Measurements from ENCODE around the gene LAMA4. TPM values are rescaled to one million over a fixed set of nuclear protein-coding genes. Genes with fewer than 3 reads are reported as not detected.

The LAMA4 gene
- total RNA-seq, 2 donors from 2014 or later: 0.14 TPM; not detected in 1

- H3K9me3 Mint-ChIP-seq: no peaks in the 10 kb centered on the region
- peak; percentile 73 to 90 for ATAC-seq (replicated peaks in 1 of 2)
- no peaks in the 10 kb centered on the region for H3K36me3 Mint-ChIP-seq (ENCODE audit: insufficient read depth in 2 of 2)
- peak overlapping the region; percentile 78 for H3K27ac Mint-ChIP-seq
- peaks cover 12% of the 10 kb centered on the region for H3K27me3 Mint-ChIP-seq (ENCODE audit: low read depth)
- DNase-seq: no peak
- H3K4me3 Mint-ChIP-seq: peak overlapping the region; percentile 61 to 72
- H3K4me1 Mint-ChIP-seq (ENCODE audit: low read depth): peaks cover 40% of the 10 kb centered on the region
These were observed 100.3 kb downstream of the LAMA4 start for GRCh38 chr6:112153926-112154607.

DNA sequence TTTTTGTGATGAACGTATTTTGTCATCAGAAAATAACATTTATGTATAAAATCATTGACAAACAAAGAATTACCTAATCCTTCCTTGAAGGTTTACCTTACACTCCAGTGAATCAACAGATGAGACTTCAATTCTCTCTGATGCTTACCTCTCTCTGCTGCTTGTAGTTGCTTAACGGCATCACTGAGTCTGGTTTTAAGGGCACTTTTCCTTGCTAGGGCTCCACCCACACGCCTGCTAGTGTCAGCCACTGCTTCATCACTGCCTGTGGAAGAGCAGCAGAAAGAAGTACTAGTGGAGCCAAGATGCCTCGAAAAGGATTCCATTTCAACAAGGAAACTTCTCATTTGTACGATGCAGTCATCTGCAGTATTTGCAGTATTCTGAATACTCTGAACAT is 104.0 kb downstream of the LAMA4 start:
- Mint-ChIP-seq H3K9me3 (no peaks in the 10 kb centered on the region), H3K4me1 (ENCODE audit: low read depth) (peaks cover 32% of the 10 kb centered on the region), H3K27me3 (ENCODE audit: low read depth) (peaks cover 12% of the 10 kb centered on the region), H3K27ac (no peak overlapping the region), H3K4me3 (no peak overlapping the region), H3K36me3 (ENCODE audit: insufficient read depth in 2 of 2) (no peaks in the 10 kb centered on the region)
- no peak for ATAC-seq (replicated peaks in 1 of 2)
- DNase-seq: no peak

DNA sequence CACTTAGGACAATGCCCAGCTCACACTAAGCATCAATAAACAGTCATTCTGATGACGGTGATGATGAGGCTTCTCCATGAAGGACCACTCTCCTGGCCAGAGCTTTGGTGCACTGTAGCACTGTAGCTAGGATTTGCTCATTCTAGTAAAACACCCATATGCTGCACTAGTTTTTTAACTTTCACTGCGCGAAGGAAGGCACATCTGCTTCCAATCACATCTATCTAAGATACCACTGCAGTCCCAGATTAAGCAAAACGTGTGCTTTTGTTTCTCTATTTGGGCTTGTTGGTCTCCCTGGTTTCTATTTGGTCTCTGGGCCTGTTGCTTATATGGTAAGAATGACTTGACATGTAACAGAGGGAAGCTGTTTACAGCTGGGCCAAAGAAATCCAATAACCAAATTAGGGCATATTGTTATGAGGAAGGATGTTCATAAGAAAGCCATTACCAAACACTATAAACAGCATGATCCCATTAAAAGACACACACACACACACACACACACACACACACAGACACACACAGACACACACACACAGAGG is 104.6 kb downstream of the LAMA4 start:
- Mint-ChIP-seq H3K9me3 (no peaks in the 10 kb centered on the region), H3K27ac (no peak overlapping the region), H3K4me1 (ENCODE audit: low read depth) (peaks cover 28% of the 10 kb centered on the region), H3K4me3 (no peak overlapping the region), H3K36me3 (ENCODE audit: insufficient read depth in 2 of 2) (no peaks in the 10 kb centered on the region), H3K27me3 (ENCODE audit: low read depth) (peaks cover 12% of the 10 kb centered on the region)
- ATAC-seq (replicated peaks in 1 of 2): no peak
- no peak for DNase-seq

DNA sequence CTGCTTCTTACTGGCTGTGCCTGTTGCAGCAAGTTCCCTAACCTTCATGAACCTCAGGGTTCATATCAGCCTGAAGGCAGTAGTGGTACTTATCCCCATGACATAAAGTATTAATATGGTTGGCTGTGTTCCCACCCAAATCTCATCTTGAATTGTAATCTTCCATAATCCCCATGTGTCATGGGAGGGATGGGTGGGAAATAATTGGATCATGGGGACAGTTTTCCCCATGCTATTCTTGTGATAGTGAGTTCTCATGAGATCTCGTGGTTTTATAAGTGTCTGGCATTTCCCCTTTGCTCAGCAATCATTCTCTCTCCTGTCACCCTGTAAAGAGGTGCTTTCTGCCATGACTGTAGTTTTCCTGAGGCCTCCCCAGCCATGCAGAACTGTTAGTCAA is 105.1 kb downstream of the LAMA4 start:
- Mint-ChIP-seq H3K4me3 (no peak overlapping the region), H3K4me1 (ENCODE audit: low read depth) (peaks cover 22% of the 10 kb centered on the region), H3K36me3 (ENCODE audit: insufficient read depth in 2 of 2) (no peaks in the 10 kb centered on the region), H3K27me3 (ENCODE audit: low read depth) (peaks cover 12% of the 10 kb centered on the region), H3K27ac (no peak overlapping the region), H3K9me3 (no peaks in the 10 kb centered on the region)
- no peak for DNase-seq
- no peak for ATAC-seq (replicated peaks in 1 of 2)

DNA sequence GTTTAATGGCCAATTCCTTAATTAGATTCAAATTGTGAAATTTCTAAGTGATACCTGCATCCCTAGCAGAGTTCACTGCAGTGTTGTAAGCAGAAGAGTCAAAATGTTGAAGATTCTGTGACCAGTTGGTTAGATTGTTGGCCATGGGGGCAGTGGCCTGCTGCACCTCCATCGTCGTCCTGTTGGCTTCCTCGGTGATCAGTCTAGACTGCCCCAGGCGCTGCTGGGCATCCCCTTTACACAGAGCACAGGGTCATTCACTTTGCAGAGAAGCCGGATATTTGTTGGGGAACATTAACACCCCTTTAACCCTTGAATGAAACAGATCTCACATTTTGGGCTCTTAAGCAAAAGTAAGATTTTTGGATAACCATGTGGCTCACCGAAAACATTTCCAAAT is 106.3 kb downstream of the LAMA4 start:
- DNase-seq: no peak
- Mint-ChIP-seq H3K9me3 (no peaks in the 10 kb centered on the region), H3K27me3 (ENCODE audit: low read depth) (peaks cover 9% of the 10 kb centered on the region), H3K36me3 (ENCODE audit: insufficient read depth in 2 of 2) (no peaks in the 10 kb centered on the region), H3K4me1 (ENCODE audit: low read depth) (peaks cover 15% of the 10 kb centered on the region), H3K4me3 (no peak overlapping the region), H3K27ac (no peak overlapping the region)
- ATAC-seq (replicated peaks in 1 of 2): no peak

- Mint-ChIP-seq H3K9me3 (no peaks in the 10 kb centered on the region), H3K27me3 (ENCODE audit: low read depth) (peaks cover 4% of the 10 kb centered on the region), H3K36me3 (ENCODE audit: insufficient read depth in 2 of 2) (no peaks in the 10 kb centered on the region), H3K4me3 (no peak overlapping the region), H3K27ac (no peak overlapping the region), H3K4me1 (ENCODE audit: low read depth) (peaks cover 16% of the 10 kb centered on the region)
- no peak for DNase-seq
- ATAC-seq (replicated peaks in 1 of 2): no peak
These were observed 109.2 kb downstream of the LAMA4 start for GRCh38 chr6:112145080-112145573.

DNA sequence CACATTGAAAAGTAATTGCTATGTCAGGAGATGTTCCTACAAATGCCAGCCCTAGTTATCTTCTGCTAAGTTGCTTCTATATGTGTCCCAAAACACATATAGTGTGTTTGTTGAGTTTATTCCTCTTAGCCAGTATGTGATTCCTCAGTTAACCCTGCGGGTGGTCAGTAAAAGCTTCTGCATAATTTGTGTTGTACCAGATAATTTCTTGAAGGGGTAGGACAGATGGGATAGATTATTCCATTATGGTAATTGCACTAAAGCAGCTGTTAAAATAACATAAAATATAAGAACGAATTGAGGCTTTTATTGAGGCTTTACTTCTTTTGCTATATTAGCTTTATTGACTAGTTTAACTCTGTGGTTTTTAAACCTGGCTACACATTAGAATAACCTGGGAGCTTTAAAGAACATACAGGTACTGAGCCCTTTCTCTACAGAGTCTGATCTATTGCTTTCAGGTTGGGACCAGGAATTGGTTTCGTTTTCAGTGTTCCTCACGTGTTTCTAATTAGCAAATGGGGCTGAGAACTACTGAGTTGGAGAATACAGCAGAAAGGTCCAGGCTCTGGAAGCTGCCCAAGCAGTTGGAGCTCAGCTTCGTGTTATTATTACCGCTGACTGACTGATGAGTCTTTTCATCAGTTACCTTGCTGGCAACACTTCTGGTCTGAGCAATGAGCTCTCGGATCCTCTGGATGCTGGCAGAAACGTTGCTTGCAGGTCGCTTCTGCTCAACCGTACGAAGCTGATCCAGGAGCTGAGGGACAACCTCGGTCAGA is 110.0 kb downstream of the LAMA4 start:
- Mint-ChIP-seq H3K36me3 (ENCODE audit: insufficient read depth in 2 of 2) (no peaks in the 10 kb centered on the region), H3K4me1 (ENCODE audit: low read depth) (peaks cover 8% of the 10 kb centered on the region), H3K9me3 (no peaks in the 10 kb centered on the region), H3K27ac (no peak overlapping the region), H3K4me3 (no peak overlapping the region), H3K27me3 (ENCODE audit: low read depth) (peaks cover 11% of the 10 kb centered on the region)
- DNase-seq (no peak), ATAC-seq (replicated peaks in 1 of 2) (no peak)

DNA sequence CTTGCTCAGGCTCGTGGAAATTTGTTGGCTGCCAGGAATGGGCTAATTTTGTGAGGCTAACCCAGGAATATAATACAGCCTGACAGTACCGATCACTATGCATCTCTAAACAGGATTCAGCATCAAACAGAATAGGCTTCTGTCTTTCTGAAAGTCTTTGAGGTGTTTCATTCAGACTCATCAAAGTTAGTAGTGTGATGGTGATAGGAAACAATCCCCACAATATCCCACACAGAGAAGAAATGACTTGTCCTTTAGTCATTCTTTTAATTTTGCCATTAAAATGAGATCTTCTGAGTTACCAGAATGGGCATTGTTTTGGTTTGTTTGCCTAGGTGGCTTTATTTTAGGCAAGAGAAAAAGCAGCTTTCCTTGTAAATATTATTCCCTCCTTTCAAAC is 112.7 kb downstream of the LAMA4 start:
- no peak overlapping the region for H3K4me3 Mint-ChIP-seq
- no peak for DNase-seq
- H3K27me3 Mint-ChIP-seq (ENCODE audit: low read depth): peaks cover 11% of the 10 kb centered on the region
- H3K36me3 Mint-ChIP-seq (ENCODE audit: insufficient read depth in 2 of 2): no peaks in the 10 kb centered on the region
- peaks cover 8% of the 10 kb centered on the region for H3K4me1 Mint-ChIP-seq (ENCODE audit: low read depth)
- no peaks in the 10 kb centered on the region for H3K9me3 Mint-ChIP-seq
- peak; percentile 54 to 59 for ATAC-seq (replicated peaks in 1 of 2)
- H3K27ac Mint-ChIP-seq: no peak overlapping the region

- Mint-ChIP-seq H3K9me3 (no peaks in the 10 kb centered on the region), H3K27ac (no peak overlapping the region), H3K4me3 (no peak overlapping the region), H3K27me3 (ENCODE audit: low read depth) (peaks cover 17% of the 10 kb centered on the region), H3K4me1 (ENCODE audit: low read depth) (peaks cover 8% of the 10 kb centered on the region), H3K36me3 (ENCODE audit: insufficient read depth in 2 of 2) (no peaks in the 10 kb centered on the region)
- DNase-seq (no peak), ATAC-seq (replicated peaks in 1 of 2) (no peak)
These were observed 115.3 kb downstream of the LAMA4 start for GRCh38 chr6:112139052-112139451.

DNA sequence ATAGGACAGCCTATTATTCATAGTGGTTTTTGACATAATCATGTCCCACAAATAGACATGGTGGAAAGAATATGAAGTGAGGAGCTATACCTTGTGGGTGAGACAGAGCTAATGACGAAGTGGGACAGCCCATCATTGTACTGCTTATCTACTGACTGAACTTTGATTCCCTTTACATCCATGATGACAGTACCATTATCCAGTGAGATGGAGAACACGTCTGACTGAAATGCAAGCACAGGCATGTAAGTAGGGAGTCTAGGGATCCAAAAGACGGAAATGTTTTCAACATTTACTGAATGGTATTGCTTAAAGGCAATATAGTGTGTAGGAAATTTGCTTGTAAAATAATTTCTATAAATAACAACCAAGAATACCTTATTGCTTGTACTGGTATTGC is 123.5 kb downstream of the LAMA4 start:
- ATAC-seq (replicated peaks in 1 of 2) (no peak), DNase-seq (no peak)
- Mint-ChIP-seq H3K27ac (no peak overlapping the region), H3K4me3 (no peak overlapping the region), H3K4me1 (ENCODE audit: low read depth) (peaks cover 6% of the 10 kb centered on the region), H3K36me3 (ENCODE audit: insufficient read depth in 2 of 2) (no peaks in the 10 kb centered on the region), H3K9me3 (no peaks in the 10 kb centered on the region), H3K27me3 (ENCODE audit: low read depth) (peaks cover 15% of the 10 kb centered on the region)

- Mint-ChIP-seq H3K4me3 (no peak overlapping the region), H3K27ac (no peak overlapping the region), H3K4me1 (ENCODE audit: low read depth) (peaks cover 6% of the 10 kb centered on the region), H3K36me3 (ENCODE audit: insufficient read depth in 2 of 2) (no peaks in the 10 kb centered on the region), H3K9me3 (no peaks in the 10 kb centered on the region), H3K27me3 (ENCODE audit: low read depth) (peaks cover 13% of the 10 kb centered on the region)
- ATAC-seq (replicated peaks in 1 of 2) (no peak), DNase-seq (no peak)
These were observed 126.2 kb downstream of the LAMA4 start for GRCh38 chr6:112128208-112128607.

DNA sequence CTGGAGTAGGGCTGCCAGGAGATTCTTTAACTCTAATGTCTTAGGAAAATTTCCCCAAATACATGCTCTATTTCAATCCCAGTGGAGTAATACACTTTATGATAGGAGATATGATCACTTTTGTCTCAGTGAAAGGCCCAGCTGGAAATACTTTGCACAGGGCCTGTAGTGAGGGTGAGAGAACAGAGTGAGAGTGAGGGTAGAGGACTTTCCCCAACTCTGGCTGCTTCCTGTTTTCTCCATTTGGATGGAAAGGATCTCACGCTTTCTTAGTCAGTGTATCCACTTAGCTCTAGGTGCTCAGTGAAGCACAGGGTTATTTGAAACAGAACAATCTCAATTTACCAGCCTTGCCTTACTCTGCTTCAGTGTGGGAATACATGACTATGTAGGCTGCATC is 130.4 kb downstream of the LAMA4 start:
- no peak overlapping the region for H3K4me3 Mint-ChIP-seq
- ATAC-seq (replicated peaks in 1 of 2) (no peak), DNase-seq (no peak)
- H3K9me3 Mint-ChIP-seq: no peaks in the 10 kb centered on the region
- H3K27ac Mint-ChIP-seq: no peak overlapping the region
- H3K27me3 Mint-ChIP-seq (ENCODE audit: low read depth): peaks cover 13% of the 10 kb centered on the region
- no peaks in the 10 kb centered on the region for H3K36me3 Mint-ChIP-seq (ENCODE audit: insufficient read depth in 2 of 2)
- peaks cover 6% of the 10 kb centered on the region for H3K4me1 Mint-ChIP-seq (ENCODE audit: low read depth)

GRCh38 chr6:112122756-112123155 is 131.6 kb downstream of the LAMA4 start:
- DNase-seq: no peak
- Mint-ChIP-seq H3K36me3 (ENCODE audit: insufficient read depth in 2 of 2) (no peaks in the 10 kb centered on the region), H3K27me3 (ENCODE audit: low read depth) (peaks cover 6% of the 10 kb centered on the region), H3K27ac (no peak overlapping the region), H3K9me3 (no peaks in the 10 kb centered on the region), H3K4me3 (no peak overlapping the region), H3K4me1 (ENCODE audit: low read depth) (peaks cover 6% of the 10 kb centered on the region)
- ATAC-seq (replicated peaks in 1 of 2): no peak
